IPS-18a (cell line): ENCODE data around the gene THBD.

Source experiments
- H3K27ac ChIP-seq: one replicate; pipeline ENCODE4 v1.5.1; 2013; ENCODE audit warnings: low read length
- H3K27me3 ChIP-seq: one replicate; pipeline ENCODE4 v1.6.1; 2013; ENCODE audit warnings: mild to moderate bottlenecking, low read length; ENCODE audit not compliant: control insufficient read depth, insufficient read depth
- H3K36me3 ChIP-seq: one replicate; pipeline ENCODE4 v1.6.1; 2013; ENCODE audit warnings: low read depth, low read length; ENCODE audit not compliant: control insufficient read depth
- H3K4me1 ChIP-seq: one replicate; pipeline ENCODE4 v1.6.1; 2013; ENCODE audit warnings: low read depth, low read length; ENCODE audit not compliant: control insufficient read depth
- H3K4me3 ChIP-seq: one replicate; pipeline ENCODE4 v1.5.1; 2013; ENCODE audit warnings: low read length
- H3K9ac ChIP-seq: one replicate; pipeline ENCODE4 v1.6.1; 2013; ENCODE audit warnings: mild to moderate bottlenecking, low read length, moderate library complexity
- H3K9me3 ChIP-seq: one replicate; pipeline ENCODE4 v1.6.1; 2013; ENCODE audit warnings: low read depth, low read length; ENCODE audit not compliant: control insufficient read depth

The THBD gene, protein sequence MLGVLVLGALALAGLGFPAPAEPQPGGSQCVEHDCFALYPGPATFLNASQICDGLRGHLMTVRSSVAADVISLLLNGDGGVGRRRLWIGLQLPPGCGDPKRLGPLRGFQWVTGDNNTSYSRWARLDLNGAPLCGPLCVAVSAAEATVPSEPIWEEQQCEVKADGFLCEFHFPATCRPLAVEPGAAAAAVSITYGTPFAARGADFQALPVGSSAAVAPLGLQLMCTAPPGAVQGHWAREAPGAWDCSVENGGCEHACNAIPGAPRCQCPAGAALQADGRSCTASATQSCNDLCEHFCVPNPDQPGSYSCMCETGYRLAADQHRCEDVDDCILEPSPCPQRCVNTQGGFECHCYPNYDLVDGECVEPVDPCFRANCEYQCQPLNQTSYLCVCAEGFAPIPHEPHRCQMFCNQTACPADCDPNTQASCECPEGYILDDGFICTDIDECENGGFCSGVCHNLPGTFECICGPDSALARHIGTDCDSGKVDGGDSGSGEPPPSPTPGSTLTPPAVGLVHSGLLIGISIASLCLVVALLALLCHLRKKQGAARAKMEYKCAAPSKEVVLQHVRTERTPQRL

DNA sequence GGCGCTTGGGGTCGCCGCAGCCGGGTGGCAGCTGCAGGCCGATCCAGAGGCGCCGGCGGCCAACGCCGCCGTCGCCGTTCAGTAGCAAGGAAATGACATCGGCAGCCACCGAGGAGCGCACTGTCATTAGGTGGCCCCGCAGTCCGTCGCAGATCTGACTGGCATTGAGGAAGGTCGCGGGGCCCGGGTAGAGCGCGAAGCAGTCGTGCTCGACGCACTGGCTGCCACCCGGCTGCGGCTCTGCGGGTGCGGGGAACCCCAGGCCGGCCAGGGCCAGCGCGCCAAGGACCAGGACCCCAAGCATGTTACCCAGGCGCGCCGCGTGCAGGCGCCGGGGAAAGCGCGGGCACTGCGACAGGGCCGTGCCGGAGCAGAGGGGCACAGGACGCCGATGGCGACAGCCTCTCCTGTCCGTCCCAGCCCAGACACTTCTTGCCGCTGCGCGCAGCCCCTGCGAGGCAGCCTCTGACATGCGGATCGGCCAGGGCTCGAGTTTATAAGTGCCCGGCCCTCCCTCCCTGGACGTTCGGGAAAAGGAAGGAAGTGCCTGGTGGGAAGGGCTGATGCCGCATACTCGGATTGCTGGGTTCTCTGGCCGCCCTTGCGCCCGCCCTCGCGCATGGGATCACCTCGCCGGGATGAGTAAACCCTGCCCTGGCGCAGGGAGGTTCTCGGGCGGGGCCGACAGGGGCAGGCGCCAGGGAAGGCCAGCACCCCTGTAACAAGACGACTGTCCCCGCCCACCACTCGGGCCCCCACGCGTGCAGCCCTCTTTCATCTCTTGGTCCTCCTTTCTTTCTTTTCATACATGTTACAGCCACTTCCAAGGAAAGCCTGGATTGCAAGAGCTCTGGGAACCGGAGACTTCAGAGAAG lies at the start of gene THBD:
THBD (minus strand) TSS at position 472 of the 875 bp plus-strand sequence; CDS start at position 304, 168 bp downstream.
- Histone ChIP-seq H3K4me1 (peaks cover 6% of the 10 kb centered on the region), H3K9ac (no peak within 1 kb of the TSS), H3K4me3 (peak within 1 kb of the TSS; percentile 55), H3K36me3 (no peaks in the 10 kb centered on the region), H3K27me3 (peaks cover 78% of the 10 kb centered on the region), H3K9me3 (no peaks in the 10 kb centered on the region), H3K27ac (no peak within 1 kb of the TSS)

DNA sequence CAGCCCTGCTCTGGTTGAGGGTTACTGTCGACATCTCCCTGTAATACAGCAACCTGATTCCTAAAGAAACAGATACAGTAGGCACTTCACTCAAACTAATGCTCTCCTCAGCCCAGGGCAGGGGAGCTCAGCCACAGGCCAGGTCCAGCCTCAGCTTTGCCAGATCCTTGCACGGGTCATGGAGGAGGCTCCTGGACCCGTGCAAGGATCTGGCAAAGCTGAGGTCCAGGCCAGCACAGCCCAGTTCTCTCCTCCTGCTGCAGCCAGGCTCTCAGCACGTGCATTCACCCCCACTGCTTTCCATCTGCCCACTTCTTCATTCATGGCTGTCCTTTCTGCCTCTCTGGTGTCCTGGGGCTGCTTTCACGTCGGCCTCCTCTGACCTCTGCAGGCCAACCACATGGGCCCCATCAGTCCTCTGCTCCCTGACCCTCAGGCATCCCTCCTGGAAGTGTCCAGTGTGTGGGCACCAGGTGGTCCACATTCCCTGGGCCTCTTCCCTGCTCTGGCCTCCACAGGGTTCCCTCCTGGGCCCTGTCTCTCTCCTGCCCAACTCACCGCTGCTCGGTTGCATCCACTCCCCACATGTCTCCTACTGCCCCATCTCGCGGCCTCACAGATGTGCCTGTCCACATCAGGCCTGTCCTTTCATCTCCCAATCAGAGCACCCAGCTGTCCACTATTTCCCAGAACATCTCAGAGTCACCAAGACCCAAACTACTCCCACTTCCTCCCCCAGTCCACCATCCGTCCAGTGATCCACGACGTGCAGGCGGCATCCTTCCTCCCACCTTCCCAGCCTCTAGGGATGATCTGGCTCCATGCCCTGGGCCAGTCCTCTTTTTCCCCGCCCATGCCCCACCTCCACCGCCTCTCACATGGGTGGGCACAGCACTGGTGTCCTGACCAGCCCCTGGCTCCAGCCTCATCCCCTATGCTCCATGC lies 48.4 kb upstream of the THBD start:
- H3K27me3 ChIP-seq = no peaks in the 10 kb centered on the region
- H3K4me1 ChIP-seq = no peaks in the 10 kb centered on the region
- no peaks in the 10 kb centered on the region for H3K9me3 ChIP-seq
- no peak overlapping the region for H3K9ac ChIP-seq
- no peaks in the 10 kb centered on the region for H3K36me3 ChIP-seq
- H3K27ac ChIP-seq = no peak overlapping the region
- H3K4me3 ChIP-seq = no peak overlapping the region

DNA sequence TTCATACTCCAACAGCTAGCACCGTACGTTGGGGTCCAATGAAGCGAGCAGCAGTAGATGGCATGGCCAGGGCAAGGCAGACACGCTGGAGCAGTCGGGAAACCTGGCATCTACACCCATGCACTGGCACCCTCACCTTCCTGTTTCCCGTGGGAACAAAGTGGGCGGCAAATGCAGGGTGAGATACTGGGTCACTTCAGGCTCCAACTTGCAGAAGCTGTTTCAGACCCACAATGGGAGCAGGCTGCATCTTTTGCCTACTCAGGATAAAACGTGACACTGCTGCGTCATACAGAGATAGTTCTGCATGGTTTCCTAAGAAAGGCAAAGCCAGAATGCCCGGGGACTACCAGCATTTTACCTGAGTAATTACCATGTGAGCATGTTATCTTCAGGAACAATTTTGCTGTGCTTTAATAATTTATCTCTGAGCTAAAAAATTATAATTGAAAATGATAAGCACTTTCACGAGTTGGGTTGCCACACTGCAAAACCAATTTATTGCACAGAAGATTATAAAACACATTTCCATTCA lies 47.6 kb upstream of the THBD start:
- Histone ChIP-seq H3K27me3 (no peaks in the 10 kb centered on the region), H3K27ac (no peak overlapping the region), H3K9me3 (no peaks in the 10 kb centered on the region), H3K36me3 (no peaks in the 10 kb centered on the region), H3K4me1 (peaks cover 1% of the 10 kb centered on the region), H3K9ac (no peak overlapping the region), H3K4me3 (no peak overlapping the region)

DNA sequence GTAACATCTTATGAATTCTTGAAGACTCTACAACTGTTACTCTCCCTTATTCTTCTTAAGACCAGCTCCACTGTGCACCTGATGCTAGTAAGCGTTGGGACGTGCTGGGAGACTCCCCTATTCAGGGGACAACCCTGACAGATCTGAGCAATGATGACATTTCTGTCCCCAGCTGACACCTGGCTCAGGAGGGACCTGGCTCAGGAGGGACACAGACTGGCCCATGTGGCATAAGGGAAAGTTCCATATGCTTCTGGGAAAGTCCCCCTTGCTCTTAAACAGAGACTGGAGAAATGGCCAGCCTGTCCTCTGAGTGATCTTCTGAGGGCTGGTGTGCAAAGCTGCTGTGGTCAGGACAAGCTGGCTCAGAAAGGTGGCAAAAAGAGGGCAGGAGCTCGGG lies 46.6 kb upstream of the THBD start:
- no peaks in the 10 kb centered on the region for H3K27me3 ChIP-seq
- H3K4me1 ChIP-seq = peaks cover 5% of the 10 kb centered on the region
- H3K9me3 ChIP-seq = no peaks in the 10 kb centered on the region
- H3K4me3 ChIP-seq = no peak overlapping the region
- no peak overlapping the region for H3K27ac ChIP-seq
- no peaks in the 10 kb centered on the region for H3K36me3 ChIP-seq
- H3K9ac ChIP-seq = no peak overlapping the region

DNA sequence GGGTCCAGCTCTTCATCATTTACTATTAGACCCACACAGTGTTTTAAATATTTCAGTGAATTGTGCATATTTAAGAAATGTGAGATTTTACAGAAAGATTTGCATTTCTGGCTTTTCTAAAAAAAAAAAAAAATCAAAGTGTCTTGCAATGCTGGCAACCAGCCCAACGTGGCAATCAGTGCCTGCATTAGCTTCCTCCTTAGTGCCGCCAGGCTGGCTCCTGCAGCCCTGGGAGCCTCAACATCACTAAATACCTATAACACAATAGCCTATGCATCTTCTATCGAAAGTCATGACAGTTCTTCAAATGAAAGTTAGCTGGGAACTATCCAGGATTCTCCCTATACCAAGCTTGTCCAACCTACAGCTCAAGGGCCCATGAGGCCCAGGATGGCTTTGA lies 46.0 kb upstream of the THBD start:
- H3K27ac ChIP-seq = no peak overlapping the region
- peaks cover 5% of the 10 kb centered on the region for H3K4me1 ChIP-seq
- H3K9ac ChIP-seq = no peak overlapping the region
- no peaks in the 10 kb centered on the region for H3K36me3 ChIP-seq
- H3K9me3 ChIP-seq = no peaks in the 10 kb centered on the region
- no peak overlapping the region for H3K4me3 ChIP-seq
- H3K27me3 ChIP-seq = no peaks in the 10 kb centered on the region

DNA sequence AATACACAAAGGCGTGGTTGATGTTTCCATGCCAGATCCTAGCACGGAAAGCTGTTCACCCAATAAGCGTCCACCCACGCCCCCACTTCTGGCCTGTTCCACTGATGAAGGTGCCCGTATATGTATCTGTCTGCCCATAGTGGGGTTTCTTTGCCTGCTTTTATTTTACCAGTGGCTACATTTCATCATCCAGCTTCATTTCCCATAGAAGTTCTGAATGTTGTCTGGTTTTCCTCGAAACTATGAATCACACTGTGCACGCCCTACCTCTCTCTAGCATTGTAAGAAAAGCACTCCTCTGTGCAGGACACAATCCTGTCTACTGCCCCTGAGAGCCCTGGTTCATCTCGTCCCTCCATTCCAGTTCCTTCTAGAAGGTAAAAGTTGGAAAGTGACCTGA lies 45.5 kb upstream of the THBD start:
- Histone ChIP-seq H3K9me3 (no peaks in the 10 kb centered on the region), H3K27ac (no peak overlapping the region), H3K4me1 (peaks cover 5% of the 10 kb centered on the region), H3K36me3 (no peaks in the 10 kb centered on the region), H3K9ac (no peak overlapping the region), H3K4me3 (no peak overlapping the region), H3K27me3 (no peaks in the 10 kb centered on the region)

DNA sequence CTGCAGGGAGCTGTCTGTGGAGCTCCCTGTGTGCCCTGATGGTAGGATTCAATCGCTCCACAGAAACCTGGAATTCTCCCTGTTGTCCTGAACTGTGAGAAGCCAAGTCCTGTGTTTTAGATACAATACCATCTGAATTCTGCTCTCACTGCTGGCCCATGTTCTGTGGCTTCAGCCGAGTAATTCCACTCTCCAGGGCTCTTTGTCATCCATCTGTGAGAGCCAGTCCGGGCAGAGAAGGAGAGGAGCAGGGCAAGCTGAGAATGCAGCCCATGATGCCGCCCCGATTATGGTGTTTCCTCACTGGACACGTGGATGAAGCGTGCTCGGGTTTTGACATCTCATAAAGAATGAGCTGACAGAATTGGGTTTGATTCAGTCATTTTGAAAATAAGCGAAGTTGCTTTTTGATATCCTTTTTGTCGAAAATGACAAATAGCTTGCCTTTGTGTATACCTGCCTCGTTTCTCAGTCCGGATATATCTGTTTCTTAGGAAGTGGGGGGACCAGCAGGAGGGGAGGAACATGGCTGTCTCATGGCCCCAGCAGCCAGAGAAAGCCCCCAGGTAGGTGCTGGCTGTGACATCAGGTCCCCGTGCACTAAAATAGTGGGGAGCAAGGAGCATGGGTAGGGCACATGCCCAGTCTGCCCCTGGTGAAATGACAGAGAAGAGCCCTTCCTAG lies 44.9 kb upstream of the THBD start:
- Histone ChIP-seq H3K27ac (no peak overlapping the region), H3K4me3 (no peak overlapping the region), H3K9ac (no peak overlapping the region), H3K4me1 (peaks cover 5% of the 10 kb centered on the region), H3K9me3 (no peaks in the 10 kb centered on the region), H3K27me3 (no peaks in the 10 kb centered on the region), H3K36me3 (no peaks in the 10 kb centered on the region)

DNA sequence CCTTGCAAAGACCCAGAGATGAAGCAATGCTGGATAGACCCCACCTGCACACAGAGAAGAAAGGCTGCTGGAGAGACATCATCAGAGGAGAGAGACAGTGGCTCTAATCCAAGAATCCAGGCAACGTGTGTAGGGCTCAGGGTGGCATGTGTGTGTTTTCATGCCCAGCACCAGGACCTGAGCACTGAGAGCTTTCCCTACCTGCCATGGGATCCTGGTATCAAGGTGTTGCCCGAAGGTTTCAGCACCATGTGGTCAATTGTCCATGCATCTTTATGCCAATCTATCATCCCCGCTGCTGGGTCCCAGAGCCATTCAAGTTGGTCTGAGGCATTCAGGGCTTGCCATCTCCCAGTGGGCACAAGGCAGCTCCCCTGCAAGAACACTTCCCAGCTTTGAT lies 44.1 kb upstream of the THBD start:
- no peaks in the 10 kb centered on the region for H3K27me3 ChIP-seq
- peaks cover 5% of the 10 kb centered on the region for H3K4me1 ChIP-seq
- H3K36me3 ChIP-seq = no peaks in the 10 kb centered on the region
- H3K9ac ChIP-seq = no peak overlapping the region
- H3K9me3 ChIP-seq = no peaks in the 10 kb centered on the region
- no peak overlapping the region for H3K27ac ChIP-seq
- no peak overlapping the region for H3K4me3 ChIP-seq

DNA sequence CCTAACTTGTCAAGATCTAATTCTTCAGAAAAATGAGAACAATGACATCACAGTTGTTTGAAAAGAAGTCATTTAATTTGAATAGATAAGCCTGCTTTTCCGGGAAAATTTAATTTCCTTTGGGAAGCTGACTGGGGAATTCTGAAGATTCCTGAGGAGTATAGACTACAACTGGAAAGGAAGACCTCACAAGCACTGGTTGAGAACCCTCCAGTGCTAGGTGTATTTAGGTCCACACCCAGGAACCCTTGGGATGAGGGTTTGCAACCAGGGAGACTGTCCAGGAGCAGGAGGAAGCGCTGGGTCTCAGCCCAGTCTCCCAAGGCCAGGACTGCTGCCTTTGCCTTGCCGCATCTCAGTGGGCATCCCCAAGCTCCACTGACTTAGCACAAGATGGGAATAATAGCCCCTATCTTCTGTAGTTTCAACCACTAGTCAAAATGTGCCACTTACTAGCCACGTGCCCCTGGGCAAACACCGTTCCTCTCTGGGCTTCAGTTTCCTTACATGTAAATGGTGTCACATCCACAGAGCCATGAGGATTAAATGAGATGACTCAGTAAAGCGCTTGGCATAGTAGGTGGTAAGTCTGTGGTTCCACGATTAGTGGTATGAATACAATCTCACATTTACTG lies 43.5 kb upstream of the THBD start:
- Histone ChIP-seq H3K9ac (no peak overlapping the region), H3K27ac (no peak overlapping the region), H3K9me3 (no peaks in the 10 kb centered on the region), H3K4me3 (no peak overlapping the region), H3K36me3 (no peaks in the 10 kb centered on the region), H3K4me1 (peaks cover 5% of the 10 kb centered on the region), H3K27me3 (no peaks in the 10 kb centered on the region)

DNA sequence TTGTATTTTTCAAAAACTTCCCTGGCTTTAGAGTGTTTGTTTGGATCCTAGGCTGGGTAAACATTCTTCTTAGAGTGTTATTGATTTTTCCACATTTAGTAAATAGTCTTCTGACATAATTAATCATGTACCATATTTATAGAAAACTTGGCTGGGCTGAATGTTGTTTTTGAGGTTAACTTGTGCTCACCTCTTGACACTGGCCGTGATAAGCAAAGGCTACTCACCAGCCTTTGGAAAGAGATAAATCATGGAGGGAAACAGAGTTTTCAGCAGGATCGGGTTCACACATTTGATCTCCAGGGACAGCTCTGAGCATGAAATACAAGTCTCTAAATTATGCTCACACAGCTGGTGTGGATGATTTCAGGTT lies 42.9 kb upstream of the THBD start:
- H3K27ac ChIP-seq = no peak overlapping the region
- H3K9ac ChIP-seq = no peak overlapping the region
- no peaks in the 10 kb centered on the region for H3K36me3 ChIP-seq
- H3K4me1 ChIP-seq = peaks cover 5% of the 10 kb centered on the region
- no peaks in the 10 kb centered on the region for H3K27me3 ChIP-seq
- H3K9me3 ChIP-seq = no peaks in the 10 kb centered on the region
- no peak overlapping the region for H3K4me3 ChIP-seq
